Uterus (tissue), 4 donors: ENCODE results near the gene KCNQ1. TPM values are rescaled to one million over a fixed set of nuclear protein-coding genes. Genes with fewer than 3 reads are reported as not detected.
A peak's percentile ranks its signal among the peaks of the same experiment; 100 is the strongest.

ENCODE experiments used
- DNase-seq, 2 donors: peaks; one replicate each; pipeline ENCODE4 v3.0.0-alpha.2; 2019 to 2020
- H3K27ac ChIP-seq, 2 donors: fragments of 200-600 bp; sonication (generic); 1 replicate in 1 of 2; 2 replicates in 1 of 2; pipeline ENCODE4 v1.5.1; 2016 to 2018
- H3K27me3 ChIP-seq, 2 donors: fragments of 200-600 bp; sonication (generic); one replicate each; pipeline ENCODE4 v1.5.1; 2018 to 2019; ENCODE audit warnings: control low read depth in 1 of 2
- H3K36me3 ChIP-seq, 2 donors: fragments of 200-600 bp; sonication (generic); one replicate each; pipeline ENCODE4 v1.5.1; 2019; ENCODE audit warnings: control low read depth in 1 of 2
- H3K4me1 ChIP-seq, 2 donors: fragments of 200-600 bp; sonication (generic); one replicate each; pipeline ENCODE4 v1.5.1; 2018 to 2019; ENCODE audit warnings: control low read depth in 1 of 2
- H3K4me3 ChIP-seq, 2 donors: fragments of 200-600 bp; sonication (generic); 1 replicate in 1 of 2; 2 replicates in 1 of 2; pipeline ENCODE4 v1.5.1; 2018 to 2019; ENCODE audit warnings: mild to moderate bottlenecking in 1 of 2
- H3K9me3 ChIP-seq, 2 donors: fragments of 200-600 bp; sonication (generic); one replicate each; pipeline ENCODE4 v1.5.1; 2019; ENCODE audit warnings: control low read depth in 1 of 2
- CTCF ChIP-seq, 4 experiments: fragments of 200-600 bp in 2 of 4; fragments of 450-650 bp in 2 of 4; sonication (generic) in 2 of 4; IDR thresholded peaks; one replicate each; pipeline ENCODE4 v1.5.1; 2016 to 2019; ENCODE audit warnings: antibody characterized with exemption in 4 of 4, mild to moderate bottlenecking in 2 of 4, moderate library complexity in 1 of 4
- POLR2A ChIP-seq, 2 donors: fragments of 450-650 bp; IDR thresholded peaks; one replicate each; pipeline ENCODE4 v1.6.1; 2016; ENCODE audit warnings: antibody characterized with exemption in 2 of 2, mild to moderate bottlenecking in 1 of 2, moderate library complexity in 1 of 2
- intact Hi-C: fragments of 100-400 bp; cut with DNase I; formaldehyde crosslinking; loops from one replicate; pipeline ENCODE4 v1.15.1; 2023; ENCODE audit warnings: low total_unique reads
- total RNA-seq, 4 donors: library from RNA; depleted of rRNA in 3 of 4; stranded (reverse); fragments of >200 nt in 3 of 4; gene quantifications; one replicate each; pipeline versions ENCODE4 v1.1.0 to v1.2.4, GENCODE V29; 2014 to 2023
- donor health status: DM: yes; HTN: yes; CAD: no.

The KCNQ1 gene
- total RNA-seq, 4 donors from 2014 or later = 2.6 to 10.4 (median 5.4) TPM

DNA sequence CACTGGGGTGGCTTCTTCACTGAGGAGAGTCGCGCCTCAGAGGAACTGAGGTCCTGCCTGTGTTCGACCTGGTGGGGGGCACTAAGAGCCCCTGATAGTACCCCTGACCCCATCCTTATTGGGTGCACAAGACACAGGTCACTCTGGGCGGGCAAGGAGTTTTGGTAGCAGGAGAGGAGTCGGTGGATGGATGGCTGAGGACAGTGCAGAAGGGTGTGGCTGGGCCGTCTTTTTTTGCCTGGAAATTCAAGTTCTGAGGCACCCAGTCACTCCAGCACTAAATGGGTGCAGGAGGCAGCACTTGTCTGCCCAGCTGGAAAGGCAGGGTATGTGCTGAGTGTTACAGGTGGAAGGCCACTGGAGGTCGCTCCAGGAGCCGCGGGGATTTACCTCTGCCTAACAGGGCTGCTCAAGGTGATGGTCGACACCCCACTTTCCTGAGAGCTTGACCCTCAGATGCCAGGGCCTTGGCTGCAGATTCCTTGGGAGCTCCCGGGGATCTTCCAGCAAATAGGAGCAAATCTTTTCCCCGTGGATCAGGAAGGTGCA is 43.3 kb upstream of the KCNQ1 start:
- DNase-seq = no peak
- Histone ChIP-seq H3K27me3 (no peaks in the 10 kb centered on the region), H3K27ac (peak overlapping the region; percentile 91 to 96), H3K4me1 (peaks cover 7 to 16% of the 10 kb centered on the region in 2 donors), H3K4me3 (peak overlapping the region; percentile 85 to 99), H3K9me3 (no peaks in the 10 kb centered on the region), H3K36me3 (no peaks in the 10 kb centered on the region)
- intact Hi-C loops = loop anchor here (5.0 kb wide), 1 partner anchor 94 kb away; no protein-coding TSS in a partner anchor
- TF ChIP-seq CTCF (IDR thresholded peaks at IDR 0.05) (no peak), POLR2A (IDR thresholded peaks at IDR 0.05) (no peak)

- TF ChIP-seq CTCF (IDR thresholded peaks at IDR 0.05) = no peak
- TF ChIP-seq POLR2A (IDR thresholded peaks at IDR 0.05) = no peak
- Histone ChIP-seq H3K4me3 (no peak overlapping the region), H3K9me3 (no peaks in the 10 kb centered on the region), H3K27me3 (no peaks in the 10 kb centered on the region), H3K27ac (no peak overlapping the region), H3K36me3 (no peaks in the 10 kb centered on the region), H3K4me1 (peaks cover 7 to 16% of the 10 kb centered on the region in 2 donors)
- DNase-seq = no peak
- intact Hi-C loops = loop anchor here (5.0 kb wide), 1 partner anchor 95 kb away; no protein-coding TSS in a partner anchor
These were observed 42.7 kb upstream of the KCNQ1 start for GRCh38 chr11:2402106-2402505.

- TF ChIP-seq POLR2A (IDR thresholded peaks at IDR 0.05) (no peak), CTCF (IDR thresholded peaks at IDR 0.05) (no peak)
- Histone ChIP-seq H3K27ac (no peak overlapping the region), H3K36me3 (no peaks in the 10 kb centered on the region), H3K4me3 (no peak overlapping the region), H3K9me3 (no peaks in the 10 kb centered on the region), H3K27me3 (no peaks in the 10 kb centered on the region), H3K4me1 (peaks cover 7 to 20% of the 10 kb centered on the region in 2 donors)
- no peak for DNase-seq
- intact Hi-C loops = loop anchor here (5.0 kb wide), 1 partner anchor 96 kb away; no protein-coding TSS in a partner anchor
These were observed 41.7 kb upstream of the KCNQ1 start for GRCh38 chr11:2402890-2403645.

GRCh38 chr11:2404735-2405196 is 40.0 kb upstream of the KCNQ1 start:
- no peak for TF ChIP-seq POLR2A (IDR thresholded peaks at IDR 0.05)
- TF ChIP-seq CTCF (IDR thresholded peaks at IDR 0.05) = no peak
- no peak for DNase-seq
- Histone ChIP-seq H3K4me1 (peaks cover 7 to 20% of the 10 kb centered on the region in 2 donors), H3K36me3 (no peaks in the 10 kb centered on the region), H3K27ac (no peak overlapping the region), H3K4me3 (no peak overlapping the region), H3K9me3 (no peaks in the 10 kb centered on the region), H3K27me3 (no peaks in the 10 kb centered on the region)
- intact Hi-C loops = loop anchor here (5.0 kb wide), 1 partner anchor 97 kb away; no protein-coding TSS in a partner anchor

- Histone ChIP-seq H3K27ac (no peak overlapping the region), H3K4me3 (no peak overlapping the region), H3K27me3 (no peaks in the 10 kb centered on the region), H3K4me1 (peaks cover 5 to 16% of the 10 kb centered on the region in 2 donors), H3K36me3 (no peaks in the 10 kb centered on the region), H3K9me3 (no peaks in the 10 kb centered on the region)
- TF ChIP-seq POLR2A (IDR thresholded peaks at IDR 0.05) = no peak
- no peak for TF ChIP-seq CTCF (IDR thresholded peaks at IDR 0.05)
- DNase-seq = no peak
- intact Hi-C loops = no loop called here
These were observed 38.4 kb upstream of the KCNQ1 start for GRCh38 chr11:2406451-2406850.
